Regular cardiac myocyte (primary cell): ENCODE results near the gene DSG3. TPM values are rescaled to one million over a fixed set of nuclear protein-coding genes. Genes with fewer than 3 reads are reported as not detected.

ENCODE experiments used
- total RNA-seq: library from RNA; depleted of rRNA; stranded (reverse); fragments of >200 nt; gene quantifications from 2 replicates; pipeline ENCODE4 v1.2.3, GENCODE V29; 2014

Gene DSG3
- total RNA-seq, result under 0.01 TPM in 2 replicates

DNA sequence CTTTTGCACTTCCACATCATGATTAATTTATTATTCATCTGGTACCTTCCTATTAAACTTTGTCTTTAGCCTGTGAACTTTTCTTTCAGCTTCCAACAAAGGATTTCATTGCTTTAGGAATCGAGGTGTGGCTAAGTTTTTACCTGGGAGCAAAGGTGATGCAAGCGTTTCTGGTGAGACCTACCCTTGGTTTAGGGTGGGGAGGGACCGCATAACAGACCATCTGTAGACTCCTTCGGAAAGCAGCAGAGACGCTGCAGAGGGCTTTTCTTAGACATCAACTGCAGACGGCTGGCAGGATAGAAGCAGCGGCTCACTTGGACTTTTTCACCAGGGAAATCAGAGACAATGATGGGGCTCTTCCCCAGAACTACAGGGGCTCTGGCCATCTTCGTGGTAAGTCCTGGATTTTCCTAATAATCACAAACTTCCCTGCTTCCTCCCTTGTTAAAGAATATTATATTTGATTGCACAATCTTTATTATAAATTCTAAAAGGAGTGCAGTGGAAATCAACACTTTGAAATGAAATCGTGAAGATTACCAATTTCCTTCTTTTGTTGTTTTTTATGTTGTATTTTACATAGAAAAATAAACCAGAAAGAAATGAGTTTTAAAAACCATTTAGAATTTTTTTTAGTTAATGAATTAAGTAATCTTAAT, at the start of gene DSG3:
Gene DSG3, plus strand, starts transcription at position 212 of the 662 bp plus-strand sequence. Its CDS starts 137 bp downstream, at position 349.

DNA sequence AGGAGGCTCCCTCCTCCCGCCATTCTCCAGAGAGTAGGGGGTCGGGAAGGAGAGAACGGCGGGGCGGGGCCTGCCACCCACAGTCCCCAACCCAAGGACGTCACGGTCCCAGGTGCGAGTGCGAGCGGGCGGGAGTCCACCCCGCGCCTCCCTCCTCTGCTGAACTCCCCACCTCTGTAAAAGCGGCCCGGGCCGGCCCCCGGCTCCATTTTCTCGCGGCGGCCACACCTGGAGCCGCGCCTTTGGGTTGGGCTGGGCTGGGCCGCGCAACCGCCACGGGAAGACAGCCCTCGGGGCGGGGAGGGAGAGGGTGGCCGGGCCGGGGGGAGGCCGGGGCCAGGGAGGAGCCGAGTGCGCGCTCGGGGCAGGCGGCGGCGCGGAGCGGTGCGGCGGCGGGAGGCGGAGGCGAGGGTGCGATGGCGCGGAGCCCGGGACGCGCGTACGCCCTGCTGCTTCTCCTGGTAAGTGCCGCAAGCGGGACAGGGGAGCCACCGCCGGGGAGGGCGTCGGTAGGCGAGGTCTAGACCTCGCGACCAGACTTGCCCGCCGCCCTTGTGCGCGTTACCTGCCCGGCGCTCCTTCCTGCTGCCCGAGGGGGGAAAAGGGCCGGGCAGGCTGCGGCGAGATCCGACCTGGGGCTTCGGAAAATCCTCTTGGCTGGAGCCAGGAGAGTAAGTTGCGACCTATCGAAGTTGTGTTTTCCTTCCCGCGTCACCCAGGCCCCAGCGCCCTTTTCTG, 50.5 kb downstream of the DSG3 start, which contains the start of gene DSG2:
Gene DSG2, plus strand, starts transcription at position 342 of the 738 bp plus-strand sequence. Its CDS starts 75 bp downstream, at position 417.

Other genes with a start within 250 kb of the DSG3 start
- gene DSG1, start 129.6 kb upstream of the DSG3 start, total RNA-seq, result not detected in 2 replicates
- not detected in 2 replicates for gene DSG4, start 71.0 kb upstream of the DSG3 start, total RNA-seq
- gene DSG2, start 50.4 kb downstream of the DSG3 start, total RNA-seq, result 0.19 and 0.56 TPM in 2 replicates
- not detected in 2 replicates for gene TTR, start 144.1 kb downstream of the DSG3 start, total RNA-seq
- 2.8 and 3.6 TPM in 2 replicates for gene B4GALT6, start 236.8 kb downstream of the DSG3 start, total RNA-seq